ENCODE measurements around the gene SNX22.

DNA sequence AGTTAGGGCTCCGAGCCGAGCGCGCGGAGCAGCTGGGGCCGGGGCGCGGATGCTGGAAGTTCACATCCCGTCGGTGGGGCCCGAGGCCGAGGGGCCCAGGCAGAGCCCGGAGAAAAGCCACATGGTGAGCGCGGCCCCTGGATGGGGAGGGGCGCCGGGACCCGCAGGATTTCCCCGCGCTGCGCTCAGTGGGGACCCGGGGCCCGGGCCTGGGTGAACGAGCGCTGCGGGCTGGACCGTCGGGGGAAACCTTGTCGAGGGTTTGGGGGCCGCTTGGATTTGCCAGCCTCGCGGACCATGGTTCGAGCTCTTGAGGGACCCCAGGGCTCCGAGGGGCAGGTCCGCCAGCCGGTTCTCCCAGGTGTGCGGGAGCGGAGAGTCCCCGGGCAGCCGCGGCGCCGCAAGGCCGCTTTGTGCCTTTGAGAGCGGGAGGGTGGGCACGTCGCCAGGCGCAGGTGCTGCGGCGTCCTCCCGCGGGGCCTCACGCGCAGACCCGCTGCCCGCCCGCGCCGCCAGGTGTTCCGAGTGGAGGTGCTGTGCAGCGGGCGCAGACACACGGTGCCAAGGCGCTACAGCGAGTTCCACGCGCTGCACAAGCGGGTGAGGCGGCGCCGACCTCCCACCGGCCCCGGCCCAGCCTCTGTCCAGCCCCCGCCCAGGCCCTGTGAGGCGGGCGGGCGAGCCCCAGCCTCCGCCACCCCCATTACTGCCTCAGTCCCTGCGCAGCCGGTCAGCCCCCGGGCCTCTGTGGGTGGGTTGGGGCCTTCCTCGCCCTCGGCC is at the start of gene SNX22:
- TF ChIP-seq, protein P1, sequence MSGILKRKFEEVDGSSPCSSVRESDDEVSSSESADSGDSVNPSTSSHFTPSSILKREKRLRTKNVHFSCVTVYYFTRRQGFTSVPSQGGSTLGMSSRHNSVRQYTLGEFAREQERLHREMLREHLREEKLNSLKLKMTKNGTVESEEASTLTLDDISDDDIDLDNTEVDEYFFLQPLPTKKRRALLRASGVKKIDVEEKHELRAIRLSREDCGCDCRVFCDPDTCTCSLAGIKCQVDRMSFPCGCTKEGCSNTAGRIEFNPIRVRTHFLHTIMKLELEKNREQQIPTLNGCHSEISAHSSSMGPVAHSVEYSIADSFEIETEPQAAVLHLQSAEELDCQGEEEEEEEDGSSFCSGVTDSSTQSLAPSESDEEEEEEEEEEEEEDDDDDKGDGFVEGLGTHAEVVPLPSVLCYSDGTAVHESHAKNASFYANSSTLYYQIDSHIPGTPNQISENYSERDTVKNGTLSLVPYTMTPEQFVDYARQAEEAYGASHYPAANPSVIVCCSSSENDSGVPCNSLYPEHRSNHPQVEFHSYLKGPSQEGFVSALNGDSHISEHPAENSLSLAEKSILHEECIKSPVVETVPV (CRISPR knock-in tag; IDR thresholded peaks at IDR 0.05): no peak
- TF ChIP-seq ZFP3 (CRISPR knock-in tag; IDR thresholded peaks at IDR 0.05) (no peak), PPARA (CRISPR knock-in tag; IDR thresholded peaks at IDR 0.05; ENCODE audit: borderline replicate concordance) (no peak), TOX (CRISPR knock-in tag; IDR thresholded peaks at IDR 0.05; ENCODE audit: borderline replicate concordance) (no peak), GLIS3 (CRISPR knock-in tag; IDR thresholded peaks at IDR 0.05) (no peak), SNAI2 (CRISPR knock-in tag; IDR thresholded peaks at IDR 0.05) (no peak), ZNF565 (CRISPR knock-in tag; conservative IDR thresholded peaks at IDR 0.05; ENCODE audit: low read depth) (no peak), ESRRG (CRISPR knock-in tag; IDR thresholded peaks at IDR 0.05) (no peak), ARNTL (CRISPR knock-in tag; IDR thresholded peaks at IDR 0.05; ENCODE audit: borderline replicate concordance, low read depth) (no peak), POU6F1 (CRISPR knock-in tag; IDR thresholded peaks at IDR 0.05; ENCODE audit: borderline replicate concordance, low read depth) (no peak), RARB (CRISPR knock-in tag; IDR thresholded peaks at IDR 0.05) (no peak), PATZ1 (CRISPR knock-in tag; IDR thresholded peaks at IDR 0.05; ENCODE audit: borderline replicate concordance) (no peak)
- TF ChIP-seq, protein P2, sequence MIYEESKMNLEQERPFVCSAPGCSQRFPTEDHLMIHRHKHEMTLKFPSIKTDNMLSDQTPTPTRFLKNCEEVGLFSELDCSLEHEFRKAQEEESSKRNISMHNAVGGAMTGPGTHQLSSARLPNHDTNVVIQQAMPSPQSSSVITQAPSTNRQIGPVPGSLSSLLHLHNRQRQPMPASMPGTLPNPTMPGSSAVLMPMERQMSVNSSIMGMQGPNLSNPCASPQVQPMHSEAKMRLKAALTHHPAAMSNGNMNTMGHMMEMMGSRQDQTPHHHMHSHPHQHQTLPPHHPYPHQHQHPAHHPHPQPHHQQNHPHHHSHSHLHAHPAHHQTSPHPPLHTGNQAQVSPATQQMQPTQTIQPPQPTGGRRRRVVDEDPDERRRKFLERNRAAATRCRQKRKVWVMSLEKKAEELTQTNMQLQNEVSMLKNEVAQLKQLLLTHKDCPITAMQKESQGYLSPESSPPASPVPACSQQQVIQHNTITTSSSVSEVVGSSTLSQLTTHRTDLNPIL (CRISPR knock-in tag; IDR thresholded peaks at IDR 0.05; ENCODE audit: low read depth): no peak
